IPS-NIHi7 (cell line): ENCODE results near the gene MYH15.

ENCODE experiments used
- DNase-seq: peaks from one replicate; pipeline ENCODE4 v3.0.0; 2012; ENCODE audit warnings: mixed read lengths; ENCODE audit errors: extremely low spot score

Gene MYH15

DNA sequence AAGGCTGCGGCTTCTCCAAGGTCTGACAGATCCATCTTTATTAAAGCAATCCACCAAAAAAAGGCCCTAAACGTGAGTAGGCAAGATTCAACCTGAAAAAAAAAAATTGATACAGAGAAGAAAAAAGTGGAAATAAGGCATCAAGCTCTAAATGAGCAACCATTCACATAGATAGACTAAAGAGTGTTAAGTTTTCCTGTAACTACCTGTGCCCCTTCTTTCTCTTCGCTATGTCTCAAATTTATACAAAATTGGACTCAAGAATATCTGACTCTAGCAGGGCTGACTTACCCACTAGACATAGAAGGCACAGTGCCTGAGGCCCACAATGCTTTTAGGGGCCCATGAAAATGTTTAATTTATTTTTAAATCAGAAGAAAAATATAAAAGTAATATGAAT lies at the start of gene MYH15:
MYH15 (minus strand) TSS at position 101 of the 400 bp plus-strand sequence; CDS start at position 35, 66 bp downstream.
- no peak for DNase-seq

DNA sequence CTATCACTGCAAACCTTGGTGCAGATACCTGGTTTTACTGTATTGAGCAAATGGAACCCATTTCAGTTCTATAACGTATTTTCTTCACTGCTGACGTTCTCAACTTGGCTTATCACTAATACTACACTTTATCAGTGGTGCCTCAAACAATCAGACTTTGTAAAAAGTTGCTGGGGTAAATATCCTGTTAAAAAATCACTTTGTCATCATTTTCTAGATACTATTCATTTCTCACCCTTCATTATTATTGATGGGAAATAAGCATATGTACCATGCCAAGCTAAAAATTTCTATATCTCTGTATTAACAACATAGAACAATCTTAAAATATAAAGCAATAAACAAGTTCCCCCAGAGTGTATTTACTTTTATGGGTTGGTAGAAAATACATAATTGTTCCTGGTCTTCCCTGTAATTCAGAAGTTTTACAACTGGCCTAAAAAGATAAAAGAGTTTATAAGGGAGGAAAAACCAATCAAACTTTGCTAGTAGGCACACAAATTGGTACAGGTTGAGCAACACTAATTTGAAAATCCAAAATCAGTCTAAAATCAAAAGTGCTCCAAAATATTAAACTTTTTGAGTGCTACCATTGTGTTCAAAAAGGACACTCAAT lies 45.7 kb upstream of the MYH15 start:
- no peak for DNase-seq

DNA sequence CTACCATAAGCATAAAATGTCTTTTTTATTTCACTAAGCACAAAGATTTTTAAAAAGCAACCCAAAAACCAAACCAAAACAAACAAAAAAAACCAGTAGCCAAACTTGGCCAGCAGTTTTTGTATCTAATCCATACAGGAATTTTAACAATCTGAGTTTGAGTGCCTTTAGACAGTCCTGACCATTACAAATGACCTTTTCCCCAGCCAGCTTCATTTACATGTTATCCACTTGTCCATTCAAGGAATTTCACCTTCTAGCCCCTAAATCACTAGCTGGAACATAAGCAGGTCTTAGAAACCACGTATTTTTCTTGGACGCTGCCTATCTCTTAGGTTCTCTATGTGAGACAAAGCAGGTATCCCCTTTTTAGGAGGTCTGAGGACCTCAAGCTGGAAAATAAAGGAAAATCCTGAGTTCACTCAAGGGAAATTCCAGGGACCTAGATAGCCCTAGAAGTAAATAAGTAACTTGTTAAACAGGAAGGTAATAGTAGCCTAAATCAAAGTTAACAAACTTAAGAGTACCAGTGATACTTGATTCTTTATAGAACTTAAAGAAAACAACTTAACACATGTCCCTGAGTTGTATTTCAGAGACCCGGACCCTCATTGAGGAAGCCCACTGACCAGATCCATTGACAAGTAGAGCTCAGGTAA lies 44.6 kb upstream of the MYH15 start:
- DNase-seq, result no peak

DNA sequence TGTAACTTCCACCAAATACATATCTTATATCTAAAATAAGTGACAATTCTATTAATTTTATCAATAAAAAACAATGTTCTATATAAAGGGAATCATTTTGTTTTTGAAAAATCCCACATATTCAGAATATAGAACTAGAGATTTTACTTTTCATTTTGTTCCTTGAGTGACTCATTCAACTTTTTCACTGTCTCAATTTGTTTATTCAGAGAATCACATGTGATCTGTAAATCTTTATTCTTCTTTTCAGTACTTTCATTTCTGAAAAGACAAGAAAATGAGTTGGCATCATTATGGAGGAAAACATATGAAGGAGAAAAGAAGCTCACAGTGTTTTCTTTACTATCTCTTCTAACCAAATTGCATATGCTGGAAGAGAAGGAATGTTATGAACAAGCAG lies 43.8 kb upstream of the MYH15 start:
- DNase-seq, result no peak

DNA sequence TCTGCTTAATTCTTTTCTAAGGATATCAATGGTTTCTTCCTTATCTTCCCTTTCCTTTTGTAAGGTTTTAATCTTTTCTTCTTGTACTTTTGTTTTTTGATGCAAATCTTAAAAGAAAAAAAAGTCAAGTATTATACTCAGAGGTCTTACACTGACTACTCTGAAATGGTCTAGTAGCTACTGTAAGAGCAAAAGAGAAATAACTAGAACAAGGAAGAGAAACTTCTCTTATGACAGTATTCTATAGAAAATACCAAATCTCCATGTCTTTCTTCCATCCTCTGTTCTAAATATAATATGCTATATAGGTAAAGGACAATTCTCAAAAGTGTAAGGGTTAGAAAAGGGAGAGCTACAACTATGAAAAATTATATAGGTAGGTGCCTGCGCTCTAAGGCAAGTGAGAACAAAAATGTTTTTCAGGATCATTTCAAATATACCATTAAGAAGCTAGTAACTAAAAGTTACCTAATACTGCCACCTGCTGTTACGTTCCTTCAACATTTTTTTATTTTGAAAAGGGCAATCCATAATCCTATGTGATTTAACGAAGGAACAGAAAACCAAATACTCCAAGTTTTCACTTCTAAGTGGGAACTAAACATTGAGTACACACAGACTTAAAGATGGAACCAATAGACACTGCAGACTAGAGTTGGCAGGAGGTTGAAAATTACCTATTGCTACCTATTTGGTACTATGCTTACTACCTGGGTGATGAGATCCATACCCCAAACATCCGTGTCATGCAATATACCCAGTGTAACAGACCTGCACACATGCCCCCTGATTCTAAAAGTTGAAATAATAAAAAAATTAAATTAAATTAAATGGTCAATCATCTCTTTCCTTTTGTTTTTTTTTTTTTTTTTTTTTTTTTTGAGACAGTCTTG lies 42.1 kb upstream of the MYH15 start:
- no peak for DNase-seq

DNA sequence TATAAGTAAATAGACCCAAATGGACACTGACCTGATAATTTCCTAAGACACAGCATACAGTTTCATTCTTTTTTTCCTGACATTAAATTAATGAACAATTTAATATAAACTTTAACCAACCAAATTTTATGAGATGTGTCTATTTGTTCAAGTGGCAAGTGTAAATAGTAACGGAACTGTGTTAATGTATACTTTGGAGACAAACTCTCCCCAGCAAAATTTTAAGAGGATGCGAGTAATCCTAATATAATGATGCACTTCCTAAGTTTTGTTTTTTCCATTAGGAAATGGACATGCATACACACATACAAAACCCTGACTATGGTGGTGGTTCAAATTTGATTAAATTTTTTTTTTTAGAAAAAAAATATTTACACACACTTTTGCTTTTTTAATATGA lies 38.5 kb upstream of the MYH15 start:
- DNase-seq, result no peak

DNA sequence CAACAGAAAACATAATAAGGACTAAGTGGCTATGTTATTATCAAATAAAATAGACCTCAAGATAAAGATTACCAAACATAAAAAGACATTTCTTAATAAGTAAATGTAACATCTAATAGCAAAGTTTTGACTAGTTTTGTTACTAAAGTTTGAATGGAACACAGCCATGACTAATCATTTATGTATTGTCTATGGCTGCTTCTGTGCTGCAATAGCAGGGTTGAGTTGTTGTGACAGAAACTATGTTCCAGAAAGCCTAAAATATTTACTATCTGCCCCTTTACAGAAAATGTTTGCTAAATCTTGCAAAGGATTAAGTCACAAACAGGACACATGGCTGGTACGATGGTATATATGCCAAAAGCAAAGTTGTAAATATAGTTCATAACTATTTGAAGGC lies 37.9 kb upstream of the MYH15 start:
- DNase-seq, result no peak

DNA sequence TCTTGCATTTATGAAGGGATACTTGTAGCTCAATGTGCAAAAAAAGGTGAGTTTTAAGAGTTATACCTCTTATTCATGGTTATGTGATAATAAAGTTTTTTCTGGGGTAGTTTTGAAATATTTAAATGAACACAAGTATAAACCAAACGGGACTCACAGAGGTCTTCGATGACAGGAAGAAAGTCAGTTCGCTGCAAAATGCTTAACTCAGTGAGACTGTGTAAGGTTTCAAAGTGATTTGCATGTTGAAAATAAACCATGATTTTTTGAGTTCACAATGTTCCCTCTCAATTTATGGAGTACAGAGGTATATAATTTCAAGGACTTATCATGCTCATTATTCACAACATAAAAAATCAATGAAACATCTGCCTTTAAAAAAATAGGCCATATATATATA lies 36.3 kb upstream of the MYH15 start:
- DNase-seq, result no peak

DNA sequence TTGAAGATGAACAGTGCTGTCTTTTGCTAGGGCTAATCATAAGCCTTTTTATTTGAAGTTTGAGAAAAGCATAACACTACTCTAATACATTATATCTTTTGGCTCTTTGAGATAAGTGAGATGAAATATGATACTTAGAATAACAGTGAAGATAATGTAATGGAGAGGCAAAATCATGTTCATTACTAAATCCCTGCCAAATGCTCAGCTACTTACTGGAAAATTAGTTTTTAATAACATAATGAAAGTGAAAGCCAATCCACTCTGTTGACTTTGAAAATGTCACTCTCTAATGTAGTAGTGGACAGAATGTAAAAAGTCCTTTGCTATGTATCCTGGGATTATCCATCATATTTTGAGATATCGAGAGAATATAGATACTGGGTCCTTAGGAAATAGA lies 35.9 kb upstream of the MYH15 start:
- no peak for DNase-seq

DNA sequence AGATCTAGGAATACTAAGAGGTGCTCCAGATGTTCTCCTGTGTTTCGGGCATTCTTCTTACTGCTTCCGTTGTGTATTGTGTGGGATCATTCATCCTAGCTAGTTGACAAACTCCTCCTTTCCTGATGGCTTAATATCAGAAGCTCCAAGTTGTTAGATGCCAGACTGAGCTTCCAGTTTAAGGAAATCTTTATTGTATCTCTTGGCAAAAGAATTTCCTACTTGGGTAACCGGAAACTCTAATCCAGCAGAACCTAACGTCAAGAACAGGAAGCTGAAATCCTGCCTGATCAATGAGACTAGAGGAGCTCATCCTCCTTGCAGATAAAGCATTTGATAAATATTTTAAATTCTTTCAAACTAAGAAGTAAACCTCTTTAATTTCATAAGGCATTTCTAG lies 27.7 kb upstream of the MYH15 start:
- no peak for DNase-seq

DNA sequence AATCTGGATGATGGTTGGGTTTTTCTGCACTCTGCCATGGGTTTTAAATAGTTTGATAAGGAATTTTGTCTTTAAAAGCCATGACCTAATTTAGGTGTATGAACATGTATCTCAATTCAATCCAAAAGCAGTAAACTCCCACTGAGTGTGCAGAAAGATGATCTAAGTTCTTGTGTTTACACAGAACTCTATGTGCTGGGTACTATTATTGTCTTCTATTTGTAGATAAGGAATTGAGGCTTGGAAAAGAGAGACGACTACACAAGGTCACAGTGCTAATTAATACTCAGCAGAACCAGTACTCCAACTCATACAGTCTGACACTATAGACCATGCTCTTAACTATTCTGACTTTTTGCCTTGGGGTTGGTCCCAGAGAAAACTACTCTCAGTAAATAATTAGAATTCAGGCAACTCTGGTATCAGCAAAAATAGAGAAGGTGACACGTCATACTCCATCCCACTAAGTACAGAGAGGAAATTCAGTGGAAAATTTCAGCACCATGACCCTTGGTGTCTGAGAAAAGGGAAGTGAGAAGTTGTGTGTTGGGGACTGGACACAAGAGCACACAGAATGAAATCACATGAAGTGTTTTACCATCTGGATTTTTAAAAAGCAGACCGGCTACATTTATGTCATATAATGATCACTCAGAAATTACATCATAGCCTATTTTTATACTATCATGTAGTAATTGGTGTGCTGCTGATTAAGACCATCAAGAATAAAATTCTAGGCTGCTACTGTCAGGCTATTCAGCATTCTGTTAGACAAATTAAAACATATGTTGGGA lies 18.3 kb upstream of the MYH15 start:
- DNase-seq, result no peak

DNA sequence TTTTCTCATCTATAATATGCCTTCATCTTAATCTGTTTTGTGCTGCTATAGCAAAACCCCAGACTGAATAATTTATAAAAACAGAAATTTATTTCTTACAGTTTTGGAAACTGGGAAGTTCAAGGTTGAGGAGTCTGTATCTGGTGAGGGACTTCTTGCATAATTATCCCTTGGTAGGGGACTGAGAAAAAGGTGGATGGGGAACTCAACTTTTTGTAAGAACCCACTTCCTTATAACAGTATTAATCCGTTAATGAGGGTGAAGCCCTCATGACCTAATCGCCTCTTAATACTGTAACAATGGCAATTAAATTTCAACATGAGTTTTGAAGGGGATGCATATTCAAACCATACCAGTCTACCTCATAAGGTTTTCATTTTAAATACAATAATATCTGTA lies 17.4 kb upstream of the MYH15 start:
- no peak for DNase-seq

DNA sequence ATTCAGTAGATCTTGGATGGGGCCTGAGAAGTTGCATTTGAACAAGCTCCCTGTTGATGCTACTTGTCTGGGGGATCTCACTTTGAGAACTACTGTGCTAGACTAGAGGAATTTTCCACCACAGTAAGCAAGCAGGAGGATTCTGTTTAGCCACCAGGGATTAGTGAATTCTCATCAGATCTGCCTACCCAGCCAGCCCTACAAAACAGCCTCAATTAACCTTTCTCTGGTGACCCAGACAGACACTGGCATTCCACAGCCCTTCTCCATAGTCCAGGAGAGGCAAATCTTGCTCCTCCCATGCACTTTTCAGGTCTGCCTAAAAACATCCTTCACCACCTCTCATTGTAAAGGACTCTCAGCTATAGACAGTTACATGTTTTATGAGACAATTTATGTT lies 16.7 kb upstream of the MYH15 start:
- peak; percentile 17 for DNase-seq

DNA sequence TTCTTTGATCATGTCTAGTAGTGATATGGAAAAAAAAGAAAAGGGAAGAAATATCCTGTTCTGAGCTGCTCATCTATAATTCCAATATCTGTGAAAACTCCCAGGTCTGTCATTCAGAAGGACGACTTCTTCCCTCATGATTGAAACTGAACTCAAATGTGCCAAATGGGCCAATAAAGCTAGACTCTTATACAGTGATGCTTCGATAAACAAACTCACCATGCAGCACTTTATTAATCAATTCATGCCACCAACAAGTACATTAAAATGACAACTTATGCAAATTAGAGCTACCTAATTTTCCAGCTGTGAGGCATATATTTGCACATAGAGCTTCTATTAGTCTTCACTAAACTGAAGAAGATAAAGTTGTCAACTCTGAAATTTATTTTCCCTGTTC lies 15.6 kb upstream of the MYH15 start:
- no peak for DNase-seq

DNA sequence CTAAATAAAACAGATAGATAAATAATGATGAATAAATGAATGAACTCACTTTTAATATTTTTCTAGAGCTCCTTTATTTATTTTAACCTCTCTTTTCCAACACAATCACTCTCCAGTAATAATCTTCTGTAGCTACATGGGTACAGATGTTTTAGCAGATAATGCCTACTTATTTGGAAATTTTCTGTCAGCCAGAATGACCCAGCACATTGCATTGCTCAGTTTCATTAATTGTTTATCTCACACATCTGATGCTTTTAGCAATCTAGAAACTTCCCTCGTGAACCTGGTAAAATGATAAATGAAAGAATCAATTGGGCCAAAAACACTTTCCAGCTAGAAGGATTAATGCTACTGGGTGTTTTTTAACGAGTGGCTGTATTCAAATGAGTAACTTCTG lies 14.9 kb upstream of the MYH15 start:
- no peak for DNase-seq

DNA sequence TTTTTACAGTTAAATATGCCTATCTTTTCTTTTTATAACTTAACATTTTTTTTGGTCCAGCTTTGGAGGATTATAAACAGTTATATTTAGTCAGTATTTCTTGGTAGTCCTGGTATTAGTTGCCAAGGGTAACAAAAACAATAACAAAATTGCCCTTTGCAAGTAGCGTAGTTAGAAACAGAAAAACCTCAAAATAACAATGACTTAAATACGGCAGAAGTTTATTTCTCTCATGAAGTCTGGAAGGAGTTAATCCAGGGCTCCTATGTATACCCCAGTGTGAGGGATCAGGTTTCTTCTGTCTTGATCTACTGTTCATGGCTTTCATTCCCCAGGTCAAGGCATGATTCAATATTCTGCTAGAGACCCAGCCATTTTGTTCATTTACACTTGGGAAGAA lies 14.1 kb upstream of the MYH15 start:
- DNase-seq, result no peak

DNA sequence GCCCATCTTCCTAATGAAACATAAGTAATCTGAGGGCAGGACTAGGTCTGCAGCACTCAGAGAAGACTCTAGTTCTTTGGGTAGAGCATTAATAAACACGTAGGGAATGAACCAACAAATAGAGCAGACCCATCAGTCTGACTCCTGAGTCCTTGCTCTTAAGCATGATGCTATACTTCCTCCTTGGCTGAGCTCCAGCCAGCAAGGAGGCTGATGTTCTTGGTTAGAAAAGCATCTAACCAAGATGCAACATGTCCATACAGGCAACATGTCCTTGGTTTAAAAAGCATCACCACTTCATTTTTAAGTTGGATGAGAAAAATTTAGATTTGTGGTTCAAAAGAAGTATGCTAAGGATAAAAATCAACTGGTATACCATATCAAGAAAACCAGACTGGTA lies 8.5 kb upstream of the MYH15 start:
- no peak for DNase-seq

DNA sequence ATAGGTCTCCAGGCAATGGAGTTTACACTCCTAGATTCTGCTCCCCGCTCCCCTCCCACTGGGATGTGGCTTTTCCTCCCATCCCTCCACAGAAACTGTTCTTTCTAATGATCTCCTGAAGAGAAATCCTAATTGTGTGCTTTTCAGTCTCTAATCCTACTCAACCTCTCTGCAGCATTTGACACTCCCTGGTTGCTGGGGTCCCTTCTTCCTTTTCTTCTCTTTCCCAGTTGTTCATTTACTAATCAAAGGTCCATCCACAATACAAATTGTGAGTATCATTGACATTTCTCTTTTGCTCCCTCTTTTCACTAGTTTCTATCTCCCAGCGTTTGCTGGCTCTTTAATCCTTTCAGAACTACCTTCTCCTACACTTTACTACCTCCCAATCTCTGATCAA lies 6.5 kb upstream of the MYH15 start:
- no peak for DNase-seq

DNA sequence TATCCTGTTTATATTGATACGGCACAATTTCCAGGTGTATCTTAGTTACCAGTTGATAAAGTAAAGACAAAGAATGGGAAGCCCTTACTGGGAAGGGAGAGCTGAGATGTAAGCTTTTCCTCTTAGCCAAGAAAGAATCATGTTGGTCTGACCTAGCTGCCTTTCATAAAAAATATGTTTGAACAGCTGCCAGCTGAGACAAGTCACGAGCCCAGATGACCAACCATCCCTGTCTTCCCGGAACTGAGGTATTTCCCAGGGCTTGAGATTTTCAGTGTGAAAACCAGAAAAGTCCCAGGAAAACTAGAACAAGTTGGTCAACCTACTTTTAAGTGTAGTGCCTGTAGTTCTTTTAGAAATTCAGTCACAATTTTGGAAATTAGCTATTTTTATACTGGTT lies 3.6 kb upstream of the MYH15 start:
- DNase-seq, result no peak

DNA sequence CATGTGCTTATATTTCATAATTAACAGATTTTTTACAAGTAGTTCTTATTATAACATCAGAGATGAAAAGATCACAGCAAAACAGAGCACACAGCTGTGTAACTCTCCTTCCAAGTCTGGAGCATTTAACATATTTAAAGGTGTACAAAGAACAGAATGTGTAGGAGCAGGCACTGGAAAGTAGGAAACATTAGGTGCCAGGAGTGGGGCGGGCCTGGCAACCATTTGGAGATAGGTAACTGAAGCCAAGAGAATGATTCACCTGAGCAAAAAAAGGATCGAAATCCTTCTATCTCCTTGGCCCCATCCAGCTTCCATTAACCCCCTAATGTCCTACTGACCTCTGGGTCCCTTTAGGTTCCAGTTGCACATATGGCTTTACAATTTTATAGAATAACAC lies 2.3 kb upstream of the MYH15 start:
- no peak for DNase-seq

DNA sequence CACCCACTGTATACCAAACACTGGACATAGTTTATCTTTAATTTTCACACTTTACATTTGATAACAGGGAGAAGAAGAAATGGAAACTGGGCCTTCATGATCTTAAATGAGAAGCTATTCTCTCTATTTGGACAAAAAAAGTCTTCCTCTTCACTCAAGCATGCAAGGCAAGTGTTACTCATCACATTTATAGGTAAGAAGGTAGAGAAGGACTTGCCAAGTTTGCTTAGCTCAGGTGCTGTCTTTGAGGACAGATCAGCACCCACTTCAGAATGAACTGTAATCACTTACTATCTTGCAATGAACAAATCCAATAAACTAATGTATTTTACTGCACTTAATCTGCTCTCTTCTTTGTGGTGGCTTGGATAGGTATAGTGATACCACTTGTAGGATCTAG lies 1.1 kb upstream of the MYH15 start:
- DNase-seq, result no peak

DNA sequence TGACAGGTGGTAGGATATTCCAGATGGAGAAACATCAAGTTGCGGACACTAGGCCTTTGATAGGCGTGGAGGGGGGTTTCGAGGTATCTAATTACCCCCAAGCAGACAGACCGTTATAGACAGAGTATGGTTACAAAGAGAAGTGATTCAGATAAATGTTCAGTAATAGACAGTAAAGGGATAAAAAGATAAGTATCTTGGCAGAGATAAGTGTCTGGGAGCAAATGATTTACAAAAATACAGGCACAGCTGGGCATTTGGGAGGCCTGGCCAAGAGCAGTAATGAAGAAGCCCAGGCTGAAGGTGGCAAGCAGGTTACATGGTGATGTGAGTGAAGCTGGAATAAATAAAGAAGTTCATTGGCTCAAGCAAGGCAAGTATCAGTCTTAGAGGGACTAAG lies 659 bp upstream of the MYH15 start:
- DNase-seq, result no peak
